Jurkat, Clone E6-1 (cell line): Measurements from ENCODE around the gene CELA2B.
"Not testable (repeated sequence)": the region's sequence is repeated elsewhere in the genome, so short reads cannot be mapped to it uniquely, and the experiment has no call there.

ENCODE experiments used
- DNase-seq: peaks from one replicate; pipeline ENCODE4 v3.0.0-alpha.2; 2011; ENCODE audit warnings: low read depth, low spot score
- H3K4me3 ChIP-seq: 2 replicates; pipeline ENCODE4 v1.5.1; 2011; ENCODE audit warnings: mild to moderate bottlenecking, low read length, control low read depth, moderate library complexity

CELA2B gene

DNA sequence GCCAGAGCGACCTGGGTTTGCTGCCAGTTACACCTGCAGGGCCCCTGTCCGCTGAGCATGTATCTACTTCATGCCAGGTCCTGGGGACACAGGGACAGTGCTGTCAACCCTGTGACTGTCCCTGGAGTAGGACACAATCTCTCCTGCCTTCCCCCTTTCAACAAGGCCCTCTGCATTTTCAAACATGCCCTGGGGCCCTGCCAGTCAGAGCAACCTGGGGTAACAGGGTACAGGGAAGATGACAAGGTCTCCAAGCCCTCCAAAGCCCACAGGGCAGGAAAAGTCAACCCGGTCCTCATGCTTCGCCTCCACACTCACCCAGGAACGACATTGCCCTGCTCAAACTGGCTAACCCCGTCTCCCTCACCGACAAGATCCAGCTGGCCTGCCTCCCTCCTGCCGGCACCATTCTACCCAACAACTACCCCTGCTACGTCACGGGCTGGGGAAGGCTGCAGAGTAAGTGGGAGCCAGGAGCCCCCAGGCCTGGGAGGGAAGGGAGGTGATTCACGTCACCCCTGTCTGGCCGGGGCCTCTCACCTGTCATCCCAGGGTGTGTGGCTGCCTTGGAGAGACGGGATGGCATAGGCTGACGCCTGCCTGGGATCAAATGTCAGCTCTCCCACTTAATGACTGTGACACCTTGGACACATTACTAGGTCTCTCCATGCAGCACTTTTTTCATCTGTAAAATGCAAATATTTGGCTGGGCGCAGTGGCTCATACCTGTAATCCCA lies 12.7 kb upstream of the CELA2B start:
- not testable (repeated sequence) for DNase-seq

GRCh38 chr1:15463926-15464322 lies 12.0 kb upstream of the CELA2B start:
- not testable (repeated sequence) for DNase-seq, H3K4me3 ChIP-seq

More for the DNA sequence above, 12.7 kb upstream of the CELA2B start:
- not testable (repeated sequence) for H3K4me3 ChIP-seq

DNA sequence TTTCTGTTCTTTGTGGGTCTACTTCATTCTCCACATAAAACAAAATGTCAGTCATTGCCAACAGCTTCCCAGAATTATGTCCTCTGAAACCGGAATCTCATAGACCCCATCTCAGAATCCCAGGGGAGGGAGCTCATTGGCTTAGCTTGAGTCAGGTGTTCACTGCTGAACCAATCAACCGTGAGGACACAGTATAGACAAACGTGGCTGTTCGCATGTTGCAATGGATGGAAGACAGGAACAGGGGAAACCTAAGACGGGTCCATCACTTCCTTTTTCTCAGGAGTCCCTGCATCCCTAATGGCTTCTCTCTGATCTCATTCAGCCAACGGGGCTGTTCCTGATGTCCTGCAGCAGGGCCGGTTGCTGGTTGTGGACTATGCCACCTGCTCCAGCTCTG lies 10.2 kb upstream of the CELA2B start:
- H3K4me3 ChIP-seq, result no peak overlapping the region
- DNase-seq, result no peak

GRCh38 chr1:15466955-15467625 lies 8.8 kb upstream of the CELA2B start:
- not testable (repeated sequence) for DNase-seq, H3K4me3 ChIP-seq

DNA sequence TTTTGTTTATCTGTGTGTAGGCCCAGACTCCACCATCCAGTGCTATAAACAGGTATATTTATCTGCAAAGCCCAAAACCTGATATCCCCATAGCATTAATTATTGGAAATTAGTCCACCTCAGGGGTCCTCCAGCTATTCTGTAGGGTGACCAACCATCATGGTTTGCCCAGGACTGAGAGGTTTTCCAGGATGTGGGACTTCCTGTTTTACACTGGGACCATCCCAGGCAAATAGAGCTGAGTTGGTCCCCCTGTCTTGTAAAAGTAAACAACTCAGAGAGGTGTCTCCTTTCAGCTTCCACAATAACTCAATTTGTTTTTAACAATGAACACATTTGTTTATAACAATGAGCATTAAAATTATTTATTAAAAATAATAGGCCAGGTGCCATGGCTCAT lies 7.8 kb upstream of the CELA2B start:
- no peak for DNase-seq
- H3K4me3 ChIP-seq, result no peak overlapping the region

DNA sequence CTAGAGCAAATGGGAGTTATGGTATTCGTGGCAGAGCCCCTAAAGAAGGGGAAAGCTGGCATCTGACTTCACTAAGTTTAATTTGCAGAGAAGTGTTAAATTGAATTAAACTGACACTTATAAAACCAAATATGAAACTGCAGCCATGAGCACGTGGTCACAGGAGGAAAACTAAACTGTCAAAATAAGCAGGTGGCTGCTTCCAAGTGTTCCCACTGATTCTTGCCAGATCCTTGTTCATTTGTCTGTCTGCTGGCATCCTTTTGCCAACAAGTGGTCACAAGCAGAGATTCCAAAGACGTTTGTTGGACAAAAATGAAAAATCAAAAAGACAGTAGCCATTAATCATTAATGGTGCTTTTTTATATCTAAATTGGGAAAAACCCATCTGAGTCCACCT lies 6.5 kb upstream of the CELA2B start:
- DNase-seq, result no peak
- H3K4me3 ChIP-seq, result no peak overlapping the region

GRCh38 chr1:15469821-15470448 lies 6.0 kb upstream of the CELA2B start:
- not testable (repeated sequence) for H3K4me3 ChIP-seq, DNase-seq

GRCh38 chr1:15471067-15471466 lies 4.8 kb upstream of the CELA2B start:
- not testable (repeated sequence) for DNase-seq, H3K4me3 ChIP-seq

GRCh38 chr1:15471723-15472122 lies 4.2 kb upstream of the CELA2B start:
- peak; percentile 28 for DNase-seq
- not testable (repeated sequence) for H3K4me3 ChIP-seq

- H3K4me3 ChIP-seq, result no peak overlapping the region
- DNase-seq, result no peak
These were observed 3.3 kb upstream of the CELA2B start for GRCh38 chr1:15472587-15472986.

DNA sequence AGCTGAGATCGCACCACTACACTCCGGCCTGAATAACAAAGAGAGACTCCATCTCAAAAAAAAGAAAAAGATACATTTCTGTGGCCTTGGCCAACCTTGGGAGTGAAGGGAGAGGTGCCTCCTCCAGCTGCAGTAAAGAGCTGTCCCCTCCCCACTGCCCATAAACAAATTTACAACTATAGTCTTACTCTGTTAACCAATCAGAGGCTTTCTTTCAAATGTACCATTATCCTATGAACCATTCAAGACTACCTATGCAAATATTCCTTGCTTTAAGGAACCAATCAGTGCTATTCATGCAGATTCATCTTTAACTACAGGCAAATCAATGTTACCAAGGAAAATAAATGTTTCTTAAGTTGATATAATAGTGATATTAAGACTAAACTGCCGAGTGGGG lies 1.0 kb downstream of the CELA2B start:
- DNase-seq, result no peak
- no peak overlapping the region for H3K4me3 ChIP-seq

DNA sequence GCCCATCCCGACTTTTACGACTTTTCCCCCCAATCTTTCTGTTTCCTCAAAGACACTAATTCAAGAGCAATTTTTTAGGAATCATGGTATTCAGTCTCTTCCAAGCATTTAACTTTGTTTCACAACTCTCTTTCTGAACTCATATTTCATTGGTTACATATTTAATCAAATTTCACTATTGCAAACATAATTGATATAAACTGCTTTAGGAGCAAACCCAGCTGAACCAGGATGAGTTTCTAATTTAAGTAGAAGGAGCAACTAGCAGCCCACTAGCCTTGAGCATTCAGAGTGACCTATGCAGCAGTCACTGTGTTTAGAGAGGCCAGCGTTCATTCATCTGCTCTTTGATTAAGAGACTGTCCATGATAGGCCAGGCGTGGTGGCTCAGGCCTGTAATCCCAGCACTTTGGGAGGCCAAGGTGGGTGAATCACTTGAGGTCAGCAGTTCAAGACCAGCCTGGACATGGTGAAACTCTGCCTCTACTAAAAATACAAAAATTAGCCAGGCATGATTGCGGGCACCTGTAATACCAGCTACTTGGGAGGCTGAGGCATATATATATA lies 1.8 kb downstream of the CELA2B start:
- no peak for DNase-seq
- no peak overlapping the region for H3K4me3 ChIP-seq

DNA sequence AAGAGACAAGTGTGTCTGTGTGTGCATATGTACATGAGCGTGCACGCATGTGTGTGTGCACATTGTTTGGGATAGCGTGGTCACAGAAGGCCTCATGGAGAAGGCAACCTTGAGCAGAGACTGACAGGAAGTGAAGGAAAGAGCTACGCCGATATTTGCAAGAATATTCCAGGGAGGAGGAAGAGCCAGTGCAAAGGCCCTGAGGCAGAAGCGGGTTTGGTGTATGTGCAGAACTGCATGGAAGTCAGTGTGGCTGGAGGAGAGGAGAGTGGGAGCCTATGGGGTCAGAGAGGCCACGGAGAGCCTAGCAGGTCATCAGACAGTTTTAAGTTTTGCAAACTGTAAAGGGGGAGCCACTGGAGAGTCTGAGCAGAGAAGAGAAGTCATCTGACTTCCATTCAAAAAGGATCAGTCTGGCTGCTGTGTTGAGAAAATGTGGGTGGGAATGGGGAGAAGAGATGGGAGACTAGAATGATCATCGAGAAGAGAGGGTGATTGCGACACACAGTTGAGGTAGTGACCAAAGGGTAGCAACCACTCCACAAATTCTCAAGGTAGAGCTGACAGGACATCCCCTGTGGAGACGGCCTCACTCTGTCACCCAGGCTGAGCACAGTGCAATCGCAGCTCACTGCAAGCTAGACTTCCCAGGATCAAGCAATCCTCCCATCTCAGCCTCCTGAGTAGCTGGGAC lies 3.9 kb downstream of the CELA2B start:
- DNase-seq, result no peak
- H3K4me3 ChIP-seq, result no peak overlapping the region

- not testable (repeated sequence) for DNase-seq
These were observed 6.6 kb downstream of the CELA2B start for GRCh38 chr1:15482455-15482854.

GRCh38 chr1:15482983-15483543 lies 7.2 kb downstream of the CELA2B start:
- H3K4me3 ChIP-seq, DNase-seq: not testable (repeated sequence)

More at GRCh38 chr1:15482455-15482854, 6.6 kb downstream of the CELA2B start:
- not testable (repeated sequence) for H3K4me3 ChIP-seq

DNA sequence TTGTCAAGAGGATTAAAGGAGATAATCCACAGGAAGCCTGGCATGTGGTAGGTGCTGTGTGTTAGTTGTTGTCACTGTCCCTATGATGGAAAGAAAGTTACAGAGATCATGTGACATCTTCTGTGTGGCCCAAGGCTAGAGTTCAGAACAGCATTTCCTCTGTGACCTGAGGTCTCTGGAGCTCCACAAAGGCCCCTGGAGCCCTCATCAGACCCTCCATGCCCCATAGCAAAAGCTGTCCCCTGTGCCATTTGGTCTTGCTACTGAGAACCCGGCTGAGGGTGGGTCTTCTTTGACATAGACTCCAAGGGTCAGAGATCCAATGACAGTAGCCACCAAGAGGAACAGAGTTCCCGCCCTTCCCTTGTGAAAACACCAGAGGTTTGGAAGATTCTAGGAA lies 8.1 kb downstream of the CELA2B start:
- H3K4me3 ChIP-seq, result no peak overlapping the region
- no peak for DNase-seq

- H3K4me3 ChIP-seq, DNase-seq: not testable (repeated sequence)
These were observed 8.5 kb downstream of the CELA2B start for GRCh38 chr1:15484443-15484842.

GRCh38 chr1:15485636-15486035 lies 9.7 kb downstream of the CELA2B start:
- H3K4me3 ChIP-seq, result no peak overlapping the region
- no peak for DNase-seq
